ENCODE results near the gene NKX2-2.

NKX2-2 gene

DNA sequence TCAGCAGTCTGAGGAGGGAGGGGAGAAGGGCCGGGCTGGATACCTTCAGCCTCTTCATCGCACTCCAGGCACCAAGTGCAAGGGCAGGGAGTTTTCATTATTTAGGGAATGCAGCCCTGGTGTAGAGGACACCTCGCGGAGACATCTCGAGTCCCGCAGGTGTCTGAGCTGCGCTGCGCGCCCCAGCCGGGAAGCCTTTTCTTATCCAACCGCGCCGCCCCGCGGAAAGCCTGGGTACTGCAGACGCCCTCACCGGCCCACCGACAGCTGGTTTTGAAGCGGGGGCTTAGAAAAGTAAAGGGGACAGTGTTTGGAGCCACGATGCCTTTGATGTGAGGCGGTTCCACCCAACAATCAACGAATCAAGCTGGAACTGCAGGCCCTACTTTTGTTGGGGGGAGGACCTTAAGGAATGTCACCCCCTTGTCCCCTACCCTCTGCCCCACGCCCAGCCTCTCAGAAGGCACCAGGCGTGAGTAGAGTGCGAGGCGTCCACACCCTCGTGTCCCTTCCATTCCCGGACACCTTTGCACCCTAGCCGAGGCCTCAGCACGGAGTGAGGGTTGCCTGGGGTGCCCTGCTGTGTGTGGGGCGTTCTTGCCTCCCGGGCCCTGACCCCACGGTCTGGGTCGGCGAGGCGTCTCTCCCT is 8.6 kb downstream of the NKX2-2 start:
- Histone ChIP-seq H3K27ac (ENCODE audit: low read length) (no peak overlapping the region), H3K4me2 (ENCODE audit: low read length) (no peak overlapping the region), H3K9me3 (ENCODE audit: insufficient read depth, low read length) (no peaks in the 10 kb centered on the region), H2AFZ (ENCODE audit: low read depth, low read length) (no peak overlapping the region), H3K79me2 (ENCODE audit: low read length) (no peaks in the 10 kb centered on the region), H3K36me3 (replicated peaks; ENCODE audit: low read depth, low read length) (no peaks in the 10 kb centered on the region), H4K20me1 (ENCODE audit: insufficient read depth, low read length) (no peaks in the 10 kb centered on the region), H3K27me3 (ENCODE audit: low read depth, low read length) (peaks cover 14% of the 10 kb centered on the region), H3K4me3 (ENCODE audit: low read length) (no peak overlapping the region), H3K9ac (ENCODE audit: low read length) (no peak overlapping the region), H3K4me1 (ENCODE audit: low read length) (peaks cover 14% of the 10 kb centered on the region)
- TF ChIP-seq EZH2phosphoT487 (IDR thresholded peaks at IDR 0.05; ENCODE audit: low read depth), result no peak
- TF ChIP-seq, protein P1, sequence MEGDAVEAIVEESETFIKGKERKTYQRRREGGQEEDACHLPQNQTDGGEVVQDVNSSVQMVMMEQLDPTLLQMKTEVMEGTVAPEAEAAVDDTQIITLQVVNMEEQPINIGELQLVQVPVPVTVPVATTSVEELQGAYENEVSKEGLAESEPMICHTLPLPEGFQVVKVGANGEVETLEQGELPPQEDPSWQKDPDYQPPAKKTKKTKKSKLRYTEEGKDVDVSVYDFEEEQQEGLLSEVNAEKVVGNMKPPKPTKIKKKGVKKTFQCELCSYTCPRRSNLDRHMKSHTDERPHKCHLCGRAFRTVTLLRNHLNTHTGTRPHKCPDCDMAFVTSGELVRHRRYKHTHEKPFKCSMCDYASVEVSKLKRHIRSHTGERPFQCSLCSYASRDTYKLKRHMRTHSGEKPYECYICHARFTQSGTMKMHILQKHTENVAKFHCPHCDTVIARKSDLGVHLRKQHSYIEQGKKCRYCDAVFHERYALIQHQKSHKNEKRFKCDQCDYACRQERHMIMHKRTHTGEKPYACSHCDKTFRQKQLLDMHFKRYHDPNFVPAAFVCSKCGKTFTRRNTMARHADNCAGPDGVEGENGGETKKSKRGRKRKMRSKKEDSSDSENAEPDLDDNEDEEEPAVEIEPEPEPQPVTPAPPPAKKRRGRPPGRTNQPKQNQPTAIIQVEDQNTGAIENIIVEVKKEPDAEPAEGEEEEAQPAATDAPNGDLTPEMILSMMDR (IDR thresholded peaks at IDR 0.05; ENCODE audit: low read depth, low read length), result peak; percentile 98

DNA sequence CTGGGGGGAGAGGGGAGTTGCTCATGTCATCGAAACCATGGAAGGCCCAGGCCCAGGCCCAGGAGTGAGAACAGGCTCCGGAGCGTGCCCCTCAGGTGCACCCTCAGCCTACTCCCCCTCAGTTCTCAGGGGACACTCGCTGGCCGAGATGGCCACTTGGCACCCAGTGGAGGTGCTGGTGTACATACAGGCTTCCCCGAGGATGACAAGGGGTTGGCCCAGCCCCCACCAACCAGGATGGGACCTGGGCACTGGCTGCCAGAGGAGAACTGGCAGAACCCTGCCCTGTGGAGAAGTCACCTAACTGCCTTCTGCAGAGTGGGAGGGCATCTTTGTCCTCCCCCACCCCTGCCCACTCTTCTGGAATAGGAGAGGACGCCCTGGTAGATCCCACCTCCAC is 9.5 kb downstream of the NKX2-2 start:
- Histone ChIP-seq H3K4me2 (ENCODE audit: low read length) (no peak overlapping the region), H3K27ac (ENCODE audit: low read length) (no peak overlapping the region), H3K9ac (ENCODE audit: low read length) (no peak overlapping the region), H3K9me3 (ENCODE audit: insufficient read depth, low read length) (no peaks in the 10 kb centered on the region), H3K27me3 (ENCODE audit: low read depth, low read length) (peaks cover 18% of the 10 kb centered on the region), H3K36me3 (replicated peaks; ENCODE audit: low read depth, low read length) (no peaks in the 10 kb centered on the region), H4K20me1 (ENCODE audit: insufficient read depth, low read length) (no peaks in the 10 kb centered on the region), H3K4me3 (ENCODE audit: low read length) (no peak overlapping the region), H2AFZ (ENCODE audit: low read depth, low read length) (no peak overlapping the region), H3K4me1 (ENCODE audit: low read length) (peaks cover 14% of the 10 kb centered on the region), H3K79me2 (ENCODE audit: low read length) (no peaks in the 10 kb centered on the region)
- TF ChIP-seq EZH2phosphoT487 (IDR thresholded peaks at IDR 0.05; ENCODE audit: low read depth), result no peak
- TF ChIP-seq, protein P1 (IDR thresholded peaks at IDR 0.05; ENCODE audit: low read depth, low read length), result no peak

DNA sequence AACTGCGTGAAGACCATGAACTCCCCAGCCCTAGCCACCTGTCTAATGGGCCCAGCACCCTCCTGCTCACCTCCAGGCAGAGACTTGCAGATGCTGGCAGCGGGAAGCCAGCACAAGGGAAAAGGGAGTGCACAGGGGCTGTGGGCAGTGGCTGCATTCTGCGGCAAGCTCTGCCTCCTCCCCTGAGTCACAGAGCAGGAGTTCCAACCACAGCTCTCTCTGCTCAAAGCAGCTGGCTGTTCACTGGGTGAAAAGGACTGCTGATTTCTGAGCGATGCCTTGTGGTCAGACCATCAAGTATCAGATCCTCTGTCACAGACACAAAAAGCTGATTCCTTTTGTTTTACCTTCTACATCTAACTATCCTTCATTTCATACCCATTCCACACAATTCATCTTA is 10.5 kb downstream of the NKX2-2 start:
- H3K4me2 ChIP-seq (ENCODE audit: low read length), result no peak overlapping the region
- no peak overlapping the region for H3K4me3 ChIP-seq (ENCODE audit: low read length)
- H3K4me1 ChIP-seq (ENCODE audit: low read length), result peaks cover 14% of the 10 kb centered on the region
- H4K20me1 ChIP-seq (ENCODE audit: insufficient read depth, low read length), result no peaks in the 10 kb centered on the region
- no peak overlapping the region for H2AFZ ChIP-seq (ENCODE audit: low read depth, low read length)
- H3K9ac ChIP-seq (ENCODE audit: low read length), result no peak overlapping the region
- no peaks in the 10 kb centered on the region for H3K9me3 ChIP-seq (ENCODE audit: insufficient read depth, low read length)
- TF ChIP-seq EZH2phosphoT487 (IDR thresholded peaks at IDR 0.05; ENCODE audit: low read depth), result no peak
- TF ChIP-seq, protein P1 (IDR thresholded peaks at IDR 0.05; ENCODE audit: low read depth, low read length), result no peak
- peaks cover 23% of the 10 kb centered on the region for H3K27me3 ChIP-seq (ENCODE audit: low read depth, low read length)
- no peaks in the 10 kb centered on the region for H3K36me3 ChIP-seq (replicated peaks; ENCODE audit: low read depth, low read length)
- no peaks in the 10 kb centered on the region for H3K79me2 ChIP-seq (ENCODE audit: low read length)
- no peak overlapping the region for H3K27ac ChIP-seq (ENCODE audit: low read length)

DNA sequence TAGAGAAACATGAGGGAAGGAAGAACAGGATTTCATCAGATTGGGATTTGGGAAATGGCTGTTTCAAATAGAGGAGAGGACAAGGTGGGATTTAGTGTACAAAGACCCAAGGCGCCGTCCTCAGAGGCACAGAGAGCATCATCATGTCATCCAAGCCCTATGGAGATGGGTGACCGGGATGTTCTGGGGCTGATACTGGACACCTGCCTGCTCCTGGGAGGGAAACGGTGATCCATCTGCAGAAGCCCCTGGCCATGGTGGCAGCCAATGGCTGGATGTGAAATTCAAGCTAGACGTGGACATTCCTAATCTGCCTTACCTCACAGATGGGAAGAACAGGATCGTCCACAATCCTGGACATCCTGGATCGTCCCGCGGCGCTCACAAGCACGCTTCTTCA is 12.7 kb downstream of the NKX2-2 start:
- Histone ChIP-seq H3K9ac (ENCODE audit: low read length) (no peak overlapping the region), H3K4me3 (ENCODE audit: low read length) (no peak overlapping the region), H4K20me1 (ENCODE audit: insufficient read depth, low read length) (no peaks in the 10 kb centered on the region), H3K27ac (ENCODE audit: low read length) (no peak overlapping the region), H3K36me3 (replicated peaks; ENCODE audit: low read depth, low read length) (no peaks in the 10 kb centered on the region), H2AFZ (ENCODE audit: low read depth, low read length) (no peak overlapping the region), H3K4me1 (ENCODE audit: low read length) (peaks cover 14% of the 10 kb centered on the region), H3K79me2 (ENCODE audit: low read length) (no peaks in the 10 kb centered on the region), H3K4me2 (ENCODE audit: low read length) (no peak overlapping the region), H3K27me3 (ENCODE audit: low read depth, low read length) (peaks cover 30% of the 10 kb centered on the region), H3K9me3 (ENCODE audit: insufficient read depth, low read length) (no peaks in the 10 kb centered on the region)
- TF ChIP-seq, protein P1 (IDR thresholded peaks at IDR 0.05; ENCODE audit: low read depth, low read length), result no peak
- no peak for TF ChIP-seq EZH2phosphoT487 (IDR thresholded peaks at IDR 0.05; ENCODE audit: low read depth)

Measured in OCI-LY3 (cell line).